ENCODE results near the gene TIA1. TPM values are rescaled to one million over a fixed set of nuclear protein-coding genes. Genes with fewer than 3 reads are reported as not detected.
"Not testable (repeated sequence)": the region's sequence is repeated elsewhere in the genome, so short reads cannot be mapped to it uniquely, and the experiment has no call there.

The TIA1 gene
- total RNA-seq, 4 donors from 2014 or later = 74.1 to 141 (median 106) TPM

- no peak for DNase-seq (ENCODE audit: low spot score in 2 of 2)
- Histone ChIP-seq H3K4me3 (no peak overlapping the region), H3K9me3 (no peaks in the 10 kb centered on the region), H3K27ac (no peak overlapping the region), H3K4me1 (peaks cover 0 to 50% (median 5%) of the 10 kb centered on the region in 4 donors), H3K36me3 (peaks cover 0 to 20% (median 0%) of the 10 kb centered on the region in 3 donors), H3K27me3 (no peaks in the 10 kb centered on the region)
- TF ChIP-seq EP300 (IDR thresholded peaks at IDR 0.05) (no peak), CTCF (IDR thresholded peaks at IDR 0.05) (no peak), POLR2A (IDR thresholded peaks at IDR 0.05) (no peak)
- WGBS, 2 donors = 90 to 97% methylated on average over 3 of the region's 3 CpGs
Measured at GRCh38 chr2:70240599-70240998, 7.8 kb downstream of the TIA1 start.

DNA sequence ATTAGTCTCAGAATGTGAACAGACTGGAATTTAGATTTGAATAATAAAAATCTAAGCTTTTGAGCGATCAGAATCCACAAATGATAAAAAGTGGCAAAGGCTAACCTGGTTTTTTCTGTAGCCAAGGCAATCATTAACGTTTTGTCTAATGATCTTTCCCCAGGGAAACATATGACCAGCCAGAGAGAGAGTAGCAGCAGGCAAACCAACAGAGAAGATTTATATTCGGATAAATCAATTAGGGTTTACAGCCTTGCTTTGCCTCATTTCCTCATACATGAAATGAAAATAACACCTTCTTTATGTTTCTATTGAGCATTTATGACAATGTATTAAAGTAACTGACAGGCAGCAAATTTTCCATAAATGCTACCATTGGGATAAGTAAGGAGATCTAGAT, 14.5 kb downstream of the TIA1 start:
- WGBS, 2 donors = 58 to 65% methylated on average over 3 of the region's 3 CpGs
- no peak for TF ChIP-seq POLR2A (IDR thresholded peaks at IDR 0.05)
- no peak for TF ChIP-seq EP300 (IDR thresholded peaks at IDR 0.05)
- TF ChIP-seq CTCF (IDR thresholded peaks at IDR 0.05) = no peak
- Histone ChIP-seq H3K27me3 (no peaks in the 10 kb centered on the region), H3K36me3 (peaks cover 0 to 77% (median 17%) of the 10 kb centered on the region in 3 donors), H3K27ac (no peak overlapping the region), H3K4me1 (peaks cover 0 to 9% (median 0%) of the 10 kb centered on the region in 4 donors), H3K9me3 (no peaks in the 10 kb centered on the region), H3K4me3 (no peak overlapping the region)
- no peak for DNase-seq (ENCODE audit: low spot score in 2 of 2)

- Histone ChIP-seq H3K36me3 (peaks cover 0 to 96% (median 30%) of the 10 kb centered on the region in 3 donors), H3K4me1 (no peaks in the 10 kb centered on the region), H3K27me3 (no peaks in the 10 kb centered on the region), H3K27ac (no peak overlapping the region), H3K9me3 (no peaks in the 10 kb centered on the region), H3K4me3 (no peak overlapping the region)
- TF ChIP-seq CTCF (IDR thresholded peaks at IDR 0.05) (no peak), POLR2A (IDR thresholded peaks at IDR 0.05) (no peak), EP300 (IDR thresholded peaks at IDR 0.05) (no peak)
- DNase-seq (ENCODE audit: low spot score in 2 of 2) = no peak
- 84 to 94% methylated on average over 2 of the region's 2 CpGs for WGBS, 2 donors
Measured at GRCh38 chr2:70226781-70227180, 21.6 kb downstream of the TIA1 start.

DNA sequence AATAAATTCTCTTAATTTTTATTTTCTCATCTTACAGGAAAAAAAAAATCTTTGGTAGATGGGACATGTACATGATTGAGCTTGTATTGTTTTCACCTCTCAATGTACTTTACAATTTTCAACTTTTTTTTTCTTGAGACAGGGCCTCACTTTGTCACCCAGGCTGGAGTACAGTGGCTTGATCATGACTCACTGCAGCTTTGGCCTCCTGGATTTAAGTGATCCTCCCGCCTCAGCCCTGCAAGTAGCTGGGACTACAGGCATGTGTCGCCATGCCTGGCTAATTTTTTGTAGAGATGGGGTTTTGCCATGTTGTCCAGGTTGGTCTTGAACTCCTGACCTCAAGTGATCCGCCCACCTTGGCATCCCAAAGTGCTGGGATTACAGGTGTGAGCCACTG, 25.1 kb downstream of the TIA1 start:
- peaks cover 0 to 96% (median 7%) of the 10 kb centered on the region in 3 donors for H3K36me3 ChIP-seq
- H3K27me3 ChIP-seq; H3K9me3 ChIP-seq; H3K27ac ChIP-seq; DNase-seq (ENCODE audit: low spot score in 2 of 2); H3K4me3 ChIP-seq; H3K4me1 ChIP-seq: not testable (repeated sequence)
- WGBS, 2 donors = 91 to 99% methylated on average over 3 of the region's 3 CpGs

- Histone ChIP-seq H3K9me3 (no peaks in the 10 kb centered on the region), H3K36me3 (peaks cover 0 to 92% (median 0%) of the 10 kb centered on the region in 3 donors), H3K4me1 (no peaks in the 10 kb centered on the region), H3K4me3 (no peak overlapping the region), H3K27ac (no peak overlapping the region), H3K27me3 (no peaks in the 10 kb centered on the region)
- TF ChIP-seq POLR2A (IDR thresholded peaks at IDR 0.05) (no peak), CTCF (IDR thresholded peaks at IDR 0.05) (no peak), EP300 (IDR thresholded peaks at IDR 0.05) (no peak)
- WGBS, 2 donors = 91 to 94% methylated on average over 3 of the region's 3 CpGs
- no peak for DNase-seq (ENCODE audit: low spot score in 2 of 2)
Measured at GRCh38 chr2:70214953-70215549, 33.4 kb downstream of the TIA1 start.
